ENCODE data around the gene PSIP1. TPM values are rescaled to one million over a fixed set of nuclear protein-coding genes. Genes with fewer than 3 reads are reported as not detected.

PSIP1 gene
- total and polyA plus RNA-seq, 11 donors: 15.9 to 29.1 (median 20.9) TPM

- H3K27ac ChIP-seq: no peak overlapping the region
- intact Hi-C loops (cut with DNase I): no loop called here
- H3K27me3 ChIP-seq: no peaks in the 10 kb centered on the region
- no peak overlapping the region for H3K4me3 ChIP-seq
- no peaks in the 10 kb centered on the region for H3K36me3 ChIP-seq
- TF ChIP-seq POLR2A (IDR thresholded peaks at IDR 0.05): no peak
- H3K4me1 ChIP-seq: no peaks in the 10 kb centered on the region
- DNase-seq: no peak
- H3K9me3 ChIP-seq: no peaks in the 10 kb centered on the region
- no peak for ATAC-seq
- 62 to 74% (median 70%) methylated on average over 8 of the region's 8 CpGs for WGBS, 4 donors
Measured at GRCh38 chr9:15524845-15525455, 14.2 kb upstream of the PSIP1 start.

- no peak for DNase-seq
- TF ChIP-seq POLR2A (IDR thresholded peaks at IDR 0.05) (no peak), CTCF (IDR thresholded peaks at IDR 0.05) (no peak)
- Histone ChIP-seq H3K36me3 (no peaks in the 10 kb centered on the region), H3K27me3 (no peaks in the 10 kb centered on the region), H3K27ac (no peak overlapping the region), H3K4me1 (no peaks in the 10 kb centered on the region), H3K4me3 (no peak overlapping the region), H3K9me3 (no peaks in the 10 kb centered on the region)
- 88 to 92% (median 90%) methylated on average over 3 of the region's 3 CpGs for WGBS, 4 donors
- intact Hi-C loops (cut with DNase I): no loop called here
- ATAC-seq: no peak
Measured at GRCh38 chr9:15522130-15522755, 11.5 kb upstream of the PSIP1 start.

GRCh38 chr9:15521254-15521653 lies 10.5 kb upstream of the PSIP1 start:
- Histone ChIP-seq H3K4me1 (no peaks in the 10 kb centered on the region), H3K36me3 (no peaks in the 10 kb centered on the region), H3K9me3 (no peaks in the 10 kb centered on the region), H3K27ac (no peak overlapping the region), H3K4me3 (no peak overlapping the region), H3K27me3 (no peaks in the 10 kb centered on the region)
- DNase-seq: no peak
- no peak for ATAC-seq
- WGBS, 4 donors: 61 to 71% (median 66%) methylated on average over 8 of the region's 8 CpGs
- intact Hi-C loops (cut with DNase I): no loop called here
- no peak for TF ChIP-seq CTCF (IDR thresholded peaks at IDR 0.05)
- no peak for TF ChIP-seq POLR2A (IDR thresholded peaks at IDR 0.05)

- no peak for TF ChIP-seq POLR2A (IDR thresholded peaks at IDR 0.05)
- no peak for TF ChIP-seq CTCF (IDR thresholded peaks at IDR 0.05)
- H3K9me3 ChIP-seq: no peaks in the 10 kb centered on the region
- no peak overlapping the region for H3K27ac ChIP-seq
- whole genome bisulfite sequencing, 4 donors: 89 to 93% (median 91%) methylated on average over 2 of the region's 2 CpGs
- H3K4me1 ChIP-seq: no peaks in the 10 kb centered on the region
- ATAC-seq (no peak), DNase-seq (no peak)
- H3K27me3 ChIP-seq: no peaks in the 10 kb centered on the region
- no peaks in the 10 kb centered on the region for H3K36me3 ChIP-seq
- no peak overlapping the region for H3K4me3 ChIP-seq
- intact Hi-C loops (cut with DNase I): loop anchor here in 1 of 10 donors (10.0 kb wide), 1 partner anchor 95 kb away; the partner anchor contains the start of gene SNAPC3
Measured at GRCh38 chr9:15519831-15520230, 9.1 kb upstream of the PSIP1 start.
